ENCODE measurements around the gene LDB2.

DNA sequence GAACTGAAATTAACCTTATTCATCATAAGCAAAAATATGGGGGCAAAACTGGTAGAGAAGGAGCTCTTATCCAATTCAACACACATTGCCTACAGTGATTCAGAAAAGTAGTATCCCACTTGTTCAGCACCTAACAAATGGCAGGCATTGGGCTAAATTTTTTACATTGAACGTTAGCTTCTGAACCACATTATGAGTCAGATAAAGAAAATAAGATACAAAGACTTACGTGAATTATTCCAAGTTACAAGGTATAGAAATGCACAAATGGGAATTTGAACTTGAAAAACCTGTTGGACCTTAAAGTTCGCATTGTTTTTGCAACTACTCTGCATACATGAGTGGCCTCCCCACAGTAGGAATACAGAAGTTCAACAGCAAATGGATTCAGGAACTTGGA lies 210.6 kb downstream of the LDB2 start:
- TF ChIP-seq JUN (IDR thresholded peaks at IDR 0.05; ENCODE audit: borderline replicate concordance, insufficient read depth, insufficient read length, low read depth): no peak
- TF ChIP-seq, protein P1, sequence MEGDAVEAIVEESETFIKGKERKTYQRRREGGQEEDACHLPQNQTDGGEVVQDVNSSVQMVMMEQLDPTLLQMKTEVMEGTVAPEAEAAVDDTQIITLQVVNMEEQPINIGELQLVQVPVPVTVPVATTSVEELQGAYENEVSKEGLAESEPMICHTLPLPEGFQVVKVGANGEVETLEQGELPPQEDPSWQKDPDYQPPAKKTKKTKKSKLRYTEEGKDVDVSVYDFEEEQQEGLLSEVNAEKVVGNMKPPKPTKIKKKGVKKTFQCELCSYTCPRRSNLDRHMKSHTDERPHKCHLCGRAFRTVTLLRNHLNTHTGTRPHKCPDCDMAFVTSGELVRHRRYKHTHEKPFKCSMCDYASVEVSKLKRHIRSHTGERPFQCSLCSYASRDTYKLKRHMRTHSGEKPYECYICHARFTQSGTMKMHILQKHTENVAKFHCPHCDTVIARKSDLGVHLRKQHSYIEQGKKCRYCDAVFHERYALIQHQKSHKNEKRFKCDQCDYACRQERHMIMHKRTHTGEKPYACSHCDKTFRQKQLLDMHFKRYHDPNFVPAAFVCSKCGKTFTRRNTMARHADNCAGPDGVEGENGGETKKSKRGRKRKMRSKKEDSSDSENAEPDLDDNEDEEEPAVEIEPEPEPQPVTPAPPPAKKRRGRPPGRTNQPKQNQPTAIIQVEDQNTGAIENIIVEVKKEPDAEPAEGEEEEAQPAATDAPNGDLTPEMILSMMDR (IDR thresholded peaks at IDR 0.05; ENCODE audit: extremely low read depth in 1 of 2, insufficient read depth in 1 of 2, low read depth in 1 of 2, low read length in 2 of 2): no peak
- no peak for TF ChIP-seq POLR2A (IDR thresholded peaks at IDR 0.05; ENCODE audit: low read depth, low read length)
- no peak for TF ChIP-seq POLR2AphosphoS5 (IDR thresholded peaks at IDR 0.05; ENCODE audit: insufficient read depth, low read depth, low read length)
- no peak for TF ChIP-seq EZH2 (IDR thresholded peaks at IDR 0.05; ENCODE audit: borderline replicate concordance, low read depth, low read length, severe bottlenecking)
- no peak for TF ChIP-seq GATA2 (IDR thresholded peaks at IDR 0.05; ENCODE audit: insufficient read depth, insufficient read length, low read depth, low read length)
- TF ChIP-seq MYC (IDR thresholded peaks at IDR 0.05; ENCODE audit: low read depth, low read length): no peak
- no peak for TF ChIP-seq MAX (IDR thresholded peaks at IDR 0.05; ENCODE audit: insufficient read depth, insufficient read length)
